GM21447 (cell line): ENCODE measurements around the gene SHFL.

Source experiments
- ATAC-seq: cut with Tn5 transposase; IDR thresholded peaks from one replicate; pipeline ENCODE4 v1.9.1; 2021; ENCODE audit not compliant: unreplicated experiment

The SHFL gene

DNA sequence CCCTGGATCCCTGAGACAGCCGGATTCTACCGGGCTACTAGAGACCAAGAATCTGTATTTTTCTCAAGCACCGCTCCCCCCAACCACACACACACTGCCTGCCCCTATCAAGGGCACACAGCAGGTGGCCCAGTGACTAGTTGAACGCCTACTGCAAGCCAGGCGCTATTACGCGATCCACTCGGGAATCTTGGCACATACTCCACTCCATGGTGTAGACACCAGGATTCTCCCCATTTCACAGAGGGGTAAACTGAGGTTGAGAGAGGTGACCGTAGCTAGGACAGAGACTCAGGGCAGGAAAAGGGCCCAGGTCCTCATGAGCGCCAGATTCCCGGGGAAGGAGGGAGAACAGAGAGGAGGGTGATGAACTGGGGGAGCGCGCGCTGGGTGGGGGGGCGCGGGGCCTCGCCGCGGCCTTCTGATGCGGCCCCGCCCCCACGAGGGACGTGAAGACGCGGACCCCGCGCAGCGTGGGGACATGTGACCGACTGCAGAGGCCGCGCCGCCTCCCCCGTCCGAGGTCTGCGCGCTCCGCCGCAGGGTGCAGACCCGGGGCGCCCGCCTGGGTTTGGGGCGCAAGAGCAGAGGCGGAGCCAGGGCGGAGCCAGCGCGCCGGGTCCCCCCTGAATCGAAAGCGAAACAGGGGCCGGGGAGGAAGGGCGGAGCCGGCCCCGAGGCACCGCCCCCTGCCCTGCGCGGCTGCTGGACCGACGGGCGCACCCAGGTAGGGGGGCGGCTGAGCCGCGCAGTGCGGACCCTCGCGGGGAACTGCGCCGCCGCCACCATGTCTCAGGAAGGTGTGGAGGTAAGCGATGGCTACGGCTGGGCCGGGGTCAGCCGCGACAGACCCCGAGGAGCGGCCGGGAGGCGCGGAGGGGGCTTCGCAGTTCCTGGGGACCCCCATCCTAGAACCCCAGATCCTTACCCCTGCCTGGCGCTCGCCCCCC is at the start of gene SHFL:
SHFL (plus strand) TSS at position 677 of the 950 bp plus-strand sequence; CDS start at position 788, 111 bp downstream.
- ATAC-seq: peak; percentile 80

GRCh38 chr19:10036601-10037071 is 49.5 kb upstream of the SHFL start:
- no peak for ATAC-seq

DNA sequence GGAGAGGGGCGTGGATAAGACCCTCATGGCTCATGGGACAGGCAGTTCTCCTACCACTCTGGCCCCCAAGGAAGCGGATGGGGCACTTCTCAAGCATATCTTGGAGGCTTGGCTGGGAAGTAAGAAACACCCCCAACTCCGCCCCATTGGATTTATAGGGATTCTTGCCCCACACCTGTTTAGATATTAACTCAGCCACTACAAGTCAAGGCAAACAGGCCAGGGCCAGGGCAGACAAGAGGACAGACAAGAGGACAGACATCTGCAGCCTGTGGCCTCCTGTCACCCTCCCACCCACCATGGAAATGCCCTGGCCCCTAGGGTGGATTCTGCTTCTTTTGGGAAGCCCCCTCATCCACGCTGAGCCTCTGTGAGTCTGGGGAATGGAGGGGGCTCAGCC is 48.8 kb upstream of the SHFL start:
- no peak for ATAC-seq

DNA sequence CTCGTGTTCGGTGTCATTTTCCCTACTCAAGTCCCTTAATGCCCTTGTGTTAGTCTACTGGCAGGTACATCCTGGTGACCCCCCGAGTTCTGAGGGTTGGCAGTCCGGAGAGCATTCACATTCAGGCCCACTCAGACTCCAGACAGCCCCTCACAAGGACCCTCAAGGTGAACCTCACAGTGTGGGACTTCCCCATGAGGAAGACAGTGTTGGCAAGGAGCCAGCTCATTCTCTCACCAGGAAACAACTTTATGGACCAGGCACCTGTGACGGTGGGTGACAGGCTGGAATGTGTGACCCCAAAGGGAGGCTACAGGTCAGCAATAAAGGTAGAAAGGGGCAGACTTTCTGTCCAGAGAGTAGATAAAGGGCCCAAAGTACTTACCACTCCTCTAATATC is 48.3 kb upstream of the SHFL start:
- ATAC-seq: no peak

GRCh38 chr19:10043286-10043927 is 42.7 kb upstream of the SHFL start:
- ATAC-seq: no peak

- ATAC-seq: no peak
Observed at GRCh38 chr19:10044390-10044789, 41.7 kb upstream of the SHFL start.

GRCh38 chr19:10045371-10045770 is 40.7 kb upstream of the SHFL start:
- ATAC-seq: no peak

DNA sequence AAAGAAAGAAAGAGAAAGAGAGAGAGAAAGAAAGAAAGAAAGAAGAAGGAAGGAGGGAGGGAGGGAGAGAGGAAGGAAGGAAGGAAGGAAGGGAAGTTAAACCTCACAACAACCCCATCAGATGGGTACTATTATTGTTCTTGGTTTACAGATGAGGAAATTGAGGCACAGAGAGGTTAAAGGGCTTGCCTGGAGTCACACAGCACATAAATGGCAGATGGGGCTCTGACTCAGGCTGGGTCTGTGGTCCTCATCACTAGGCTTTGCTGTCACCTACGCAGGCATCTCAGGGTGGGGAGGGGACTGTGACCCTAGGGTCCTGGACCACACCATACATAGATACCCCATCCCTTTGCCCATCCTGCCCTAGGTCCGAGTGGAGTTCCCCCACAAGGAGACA is 36.5 kb upstream of the SHFL start:
- ATAC-seq: no peak

GRCh38 chr19:10052602-10053360 is 33.3 kb upstream of the SHFL start:
- ATAC-seq: no peak

DNA sequence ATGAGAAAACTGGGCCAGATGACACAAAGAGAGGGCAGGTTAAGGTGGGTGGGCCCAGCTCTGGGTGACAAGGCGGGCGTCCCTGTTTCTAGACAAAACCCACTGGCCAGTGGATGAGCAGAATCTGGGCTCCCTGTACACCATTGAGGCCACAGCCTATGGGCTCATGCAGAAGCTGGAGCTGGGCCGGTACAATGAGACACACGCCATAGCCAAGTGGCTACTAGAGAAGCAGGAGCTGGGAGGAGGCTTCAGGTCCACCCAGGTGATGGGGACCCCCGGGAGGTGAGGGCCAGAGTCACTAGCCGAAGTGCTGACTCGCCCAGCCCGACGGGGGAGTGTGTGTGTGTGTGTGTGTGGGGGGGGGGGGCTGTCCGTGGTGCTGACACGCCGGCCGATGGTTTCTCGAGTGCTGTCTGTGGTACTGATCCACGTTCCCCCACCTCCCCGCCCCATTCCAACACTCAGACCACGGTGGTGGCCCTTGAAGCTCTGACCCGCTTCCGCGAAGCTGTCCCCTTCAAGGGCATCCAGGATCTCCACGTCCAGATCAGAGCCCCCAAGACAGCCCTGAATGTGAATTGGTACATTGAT is 24.3 kb upstream of the SHFL start:
- no peak for ATAC-seq

GRCh38 chr19:10068205-10068604 is 17.9 kb upstream of the SHFL start:
- ATAC-seq: no peak

- ATAC-seq: no peak
Observed at GRCh38 chr19:10069046-10069445, 17.1 kb upstream of the SHFL start.

- ATAC-seq: no peak
Observed at GRCh38 chr19:10070730-10071446, 15.2 kb upstream of the SHFL start.

GRCh38 chr19:10074153-10074552 is 12.0 kb upstream of the SHFL start:
- no peak for ATAC-seq

DNA sequence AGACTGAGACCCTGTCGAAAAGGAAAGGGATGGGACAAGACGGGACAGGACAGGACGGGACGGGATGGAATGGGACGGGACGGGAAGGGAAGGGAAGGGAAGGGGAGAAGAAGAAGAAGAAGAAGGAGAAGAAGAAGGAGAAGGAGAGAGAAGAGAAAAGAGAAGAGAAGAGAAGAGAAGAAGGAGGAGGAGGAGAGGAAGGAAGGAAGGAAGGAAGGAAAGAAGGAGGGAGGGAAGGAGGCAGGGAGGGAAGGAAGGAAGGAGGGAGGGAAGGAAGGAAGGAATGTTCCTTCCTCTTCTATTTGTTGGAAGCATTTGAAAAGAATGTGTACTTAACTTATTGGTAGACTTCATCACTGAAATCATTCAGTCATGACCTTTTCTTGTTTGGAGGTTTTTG is 9.6 kb upstream of the SHFL start:
- no peak for ATAC-seq

GRCh38 chr19:10078329-10078728 is 7.8 kb upstream of the SHFL start:
- no peak for ATAC-seq

DNA sequence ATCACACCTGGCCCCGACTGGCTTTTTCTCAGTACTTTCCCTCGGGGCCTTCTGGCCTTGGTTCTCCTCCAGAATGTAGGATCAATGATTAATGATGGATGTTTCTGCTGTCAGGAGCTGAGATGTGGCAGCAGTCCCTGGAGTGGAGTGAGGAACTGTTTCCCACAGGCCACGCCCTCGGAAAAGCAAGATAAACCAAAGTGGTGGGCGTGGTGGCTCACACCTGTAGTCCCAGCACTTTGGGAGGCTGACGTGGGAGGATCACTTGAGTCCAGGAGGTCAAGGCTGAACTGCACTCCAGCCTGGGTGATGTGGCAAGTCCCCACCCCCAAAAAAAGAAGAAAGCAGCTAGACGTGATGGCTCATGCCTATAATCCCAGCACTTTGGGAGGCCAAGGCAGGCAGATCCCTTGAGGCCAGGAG is 7.1 kb upstream of the SHFL start:
- ATAC-seq: no peak

DNA sequence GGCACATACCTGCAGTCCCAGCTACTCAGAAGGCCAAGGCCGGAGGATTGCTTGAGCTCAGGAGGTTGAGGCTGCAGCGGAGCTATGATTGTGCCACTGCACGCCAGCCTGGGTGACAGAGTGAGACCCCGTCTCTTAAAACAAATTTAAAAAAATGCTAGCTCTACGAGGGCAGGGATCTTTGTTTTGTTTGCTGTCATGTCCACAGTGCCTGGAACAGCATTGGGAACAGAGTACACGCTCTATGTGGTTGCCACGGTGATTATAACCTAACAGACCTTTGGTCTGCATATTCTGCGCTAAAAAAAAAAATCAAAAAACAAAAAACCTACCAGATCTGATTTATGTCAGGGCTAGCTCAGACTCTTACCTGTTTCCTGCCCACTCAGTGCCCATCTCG is 2.2 kb upstream of the SHFL start:
- no peak for ATAC-seq

- no peak for ATAC-seq
Observed at GRCh38 chr19:10084803-10085202, 1.3 kb upstream of the SHFL start.

DNA sequence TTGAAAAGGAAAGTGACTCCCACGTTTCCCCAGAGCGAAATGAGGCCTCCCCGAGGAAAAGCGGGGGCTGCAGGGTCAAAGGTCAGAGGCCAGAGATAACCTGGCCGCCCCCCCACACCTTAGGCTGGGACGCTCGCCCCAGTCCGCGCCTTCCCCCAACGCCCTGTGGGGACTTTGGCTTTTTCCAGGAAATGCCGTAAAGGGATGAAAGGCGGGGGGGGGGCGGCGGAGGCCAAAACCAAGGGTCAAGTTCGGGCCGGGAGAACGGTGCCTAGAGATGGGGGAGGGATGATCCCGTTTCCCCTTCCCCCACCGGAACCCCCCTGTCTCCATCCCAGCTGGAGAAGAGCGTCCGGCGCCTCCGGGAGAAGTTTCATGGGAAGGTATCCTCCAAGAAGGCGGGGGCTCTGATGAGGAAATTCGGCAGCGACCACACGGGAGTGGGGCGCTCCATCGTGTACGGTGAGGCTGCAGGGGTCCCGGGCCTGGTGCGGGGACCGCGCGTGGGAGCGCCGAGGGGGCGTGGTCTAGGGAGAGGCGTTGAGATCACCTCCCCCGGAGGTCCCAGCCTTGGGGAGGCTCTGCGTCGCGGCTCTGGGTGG is 575 bp downstream of the SHFL start:
- ATAC-seq: no peak
